Measurements from ENCODE around the gene ZNF154.

Gene ZNF154

GRCh38 chr19:57709616-57710015, 612 bp upstream of the ZNF154 start:
- H3K4me1 ChIP-seq (ENCODE audit: insufficient read depth, low read length, severe bottlenecking), result peaks cover 4% of the 10 kb centered on the region
- TF ChIP-seq EZH2 (IDR thresholded peaks at IDR 0.05; ENCODE audit: borderline replicate concordance, low read length), result no peak
- no peak for TF ChIP-seq CTCF (IDR thresholded peaks at IDR 0.05; ENCODE audit: low read length)
- H3K9me3 ChIP-seq (ENCODE audit: low read length), result no peaks in the 10 kb centered on the region
- H2AFZ ChIP-seq (ENCODE audit: low read length), result no peak overlapping the region
- H3K9me2 ChIP-seq (ENCODE audit: low read depth, low read length), result no peaks in the 10 kb centered on the region
- no peak overlapping the region for H3K4me3 ChIP-seq (ENCODE audit: low read depth, low read length, poor library complexity, severe bottlenecking)
- no peak overlapping the region for H3K4me2 ChIP-seq (ENCODE audit: low read length)
- no peak overlapping the region for H3K9ac ChIP-seq (ENCODE audit: low read length)
- no peaks in the 10 kb centered on the region for H4K20me1 ChIP-seq (ENCODE audit: insufficient read depth, low read length)
- no peaks in the 10 kb centered on the region for H3F3A ChIP-seq (ENCODE audit: insufficient read depth, low read length)
- peaks cover 14% of the 10 kb centered on the region for H3K36me3 ChIP-seq (ENCODE audit: insufficient read depth, low read length)
- H3K79me2 ChIP-seq (ENCODE audit: insufficient read depth, low read length), result no peaks in the 10 kb centered on the region
- H3K27me3 ChIP-seq (ENCODE audit: insufficient read depth, low read length), result no peaks in the 10 kb centered on the region
- no peak overlapping the region for H3K27ac ChIP-seq (ENCODE audit: low read depth, low read length, poor library complexity, severe bottlenecking)

- Histone ChIP-seq H3K9me2 (ENCODE audit: low read depth, low read length) (no peaks in the 10 kb centered on the region), H3K9ac (ENCODE audit: low read length) (no peak overlapping the region), H3K27me3 (ENCODE audit: insufficient read depth, low read length) (no peaks in the 10 kb centered on the region), H3K27ac (ENCODE audit: low read depth, low read length, poor library complexity, severe bottlenecking) (no peak overlapping the region), H3K4me2 (ENCODE audit: low read length) (no peak overlapping the region), H3K36me3 (ENCODE audit: insufficient read depth, low read length) (peaks cover 34% of the 10 kb centered on the region), H3F3A (ENCODE audit: insufficient read depth, low read length) (no peaks in the 10 kb centered on the region), H3K79me2 (ENCODE audit: insufficient read depth, low read length) (no peaks in the 10 kb centered on the region), H3K4me1 (ENCODE audit: insufficient read depth, low read length, severe bottlenecking) (peaks cover 4% of the 10 kb centered on the region), H3K4me3 (ENCODE audit: low read depth, low read length, poor library complexity, severe bottlenecking) (no peak overlapping the region), H4K20me1 (ENCODE audit: insufficient read depth, low read length) (no peaks in the 10 kb centered on the region), H2AFZ (ENCODE audit: low read length) (no peak overlapping the region), H3K9me3 (ENCODE audit: low read length) (peaks cover 11% of the 10 kb centered on the region)
- no peak for TF ChIP-seq EZH2 (IDR thresholded peaks at IDR 0.05; ENCODE audit: borderline replicate concordance, low read length)
Observed at GRCh38 chr19:57706346-57706745, 2.7 kb downstream of the ZNF154 start.

- no peaks in the 10 kb centered on the region for H3K4me1 ChIP-seq (ENCODE audit: insufficient read depth, low read length, severe bottlenecking)
- no peak for TF ChIP-seq EZH2 (IDR thresholded peaks at IDR 0.05; ENCODE audit: borderline replicate concordance, low read length)
- H4K20me1 ChIP-seq (ENCODE audit: insufficient read depth, low read length), result no peaks in the 10 kb centered on the region
- H3K9ac ChIP-seq (ENCODE audit: low read length), result no peak overlapping the region
- H3K9me2 ChIP-seq (ENCODE audit: low read depth, low read length), result no peaks in the 10 kb centered on the region
- no peak overlapping the region for H3K27ac ChIP-seq (ENCODE audit: low read depth, low read length, poor library complexity, severe bottlenecking)
- no peaks in the 10 kb centered on the region for H3F3A ChIP-seq (ENCODE audit: insufficient read depth, low read length)
- H3K4me3 ChIP-seq (ENCODE audit: low read depth, low read length, poor library complexity, severe bottlenecking), result no peak overlapping the region
- no peaks in the 10 kb centered on the region for H3K79me2 ChIP-seq (ENCODE audit: insufficient read depth, low read length)
- H3K27me3 ChIP-seq (ENCODE audit: insufficient read depth, low read length), result no peaks in the 10 kb centered on the region
- peaks cover 50% of the 10 kb centered on the region for H3K36me3 ChIP-seq (ENCODE audit: insufficient read depth, low read length)
- peaks cover 23% of the 10 kb centered on the region for H3K9me3 ChIP-seq (ENCODE audit: low read length)
- H3K4me2 ChIP-seq (ENCODE audit: low read length), result no peak overlapping the region
- no peak overlapping the region for H2AFZ ChIP-seq (ENCODE audit: low read length)
Observed at GRCh38 chr19:57701625-57702024, 7.4 kb downstream of the ZNF154 start.

GRCh38 chr19:57689750-57690149, 19.3 kb downstream of the ZNF154 start:
- Histone ChIP-seq H3K4me3 (ENCODE audit: low read depth, low read length, poor library complexity, severe bottlenecking) (no peak overlapping the region), H3K79me2 (ENCODE audit: insufficient read depth, low read length) (0 out of 2 replicates have a peak, but pooled peaks cover 7% of the 10 kb centered on the region), H3K27me3 (ENCODE audit: insufficient read depth, low read length) (no peaks in the 10 kb centered on the region), H3K4me1 (ENCODE audit: insufficient read depth, low read length, severe bottlenecking) (no peaks in the 10 kb centered on the region), H3K9me2 (ENCODE audit: low read depth, low read length) (no peaks in the 10 kb centered on the region), H2AFZ (ENCODE audit: low read length) (no peak overlapping the region), H3K9me3 (ENCODE audit: low read length) (peaks cover 60% of the 10 kb centered on the region), H3K36me3 (ENCODE audit: insufficient read depth, low read length) (peaks cover 69% of the 10 kb centered on the region), H3K4me2 (ENCODE audit: low read length) (no peak overlapping the region), H3F3A (ENCODE audit: insufficient read depth, low read length) (no peaks in the 10 kb centered on the region), H3K27ac (ENCODE audit: low read depth, low read length, poor library complexity, severe bottlenecking) (no peak overlapping the region), H3K9ac (ENCODE audit: low read length) (no peak overlapping the region), H4K20me1 (ENCODE audit: insufficient read depth, low read length) (no peaks in the 10 kb centered on the region)
- no peak for TF ChIP-seq CTCF (IDR thresholded peaks at IDR 0.05; ENCODE audit: low read length)
- no peak for TF ChIP-seq EZH2 (IDR thresholded peaks at IDR 0.05; ENCODE audit: borderline replicate concordance, low read length)

All from OCI-LY1 (cell line).